ENCODE data around the gene DCDC2. TPM values are rescaled to one million over a fixed set of nuclear protein-coding genes. Genes with fewer than 3 reads are reported as not detected.

DCDC2 gene
- total RNA-seq, 2 donors from 2014 or later: 0.34 to 2.5 TPM

DNA sequence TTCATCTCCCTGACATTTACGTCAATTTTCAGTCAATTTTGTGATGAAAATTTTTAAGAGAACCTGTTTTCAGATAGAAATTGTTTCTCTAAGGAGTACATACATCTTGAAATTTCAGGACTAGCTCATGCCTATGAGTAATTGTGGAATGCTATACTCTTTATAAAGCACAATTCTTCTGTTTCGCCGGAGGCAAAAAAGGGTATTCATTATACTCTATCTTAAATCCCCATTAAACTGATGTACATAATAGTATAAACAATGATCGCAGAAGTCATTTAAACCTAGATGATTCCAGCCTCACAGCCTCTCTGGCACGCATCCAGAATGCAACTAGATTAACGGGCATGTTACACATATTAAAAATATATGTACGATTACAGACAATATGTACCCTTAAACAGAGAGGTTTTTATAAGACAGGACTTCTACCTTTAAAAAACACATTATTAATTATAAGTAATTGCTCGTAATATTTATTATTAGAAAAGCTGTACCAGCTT, 169.2 kb downstream of the DCDC2 start:
- no peak for DNase-seq (ENCODE audit: low spot score)
- WGBS: 34% methylated on average over 8 of the region's 8 CpGs
- intact Hi-C loops (cut with DNase I): no loop called here

DNA sequence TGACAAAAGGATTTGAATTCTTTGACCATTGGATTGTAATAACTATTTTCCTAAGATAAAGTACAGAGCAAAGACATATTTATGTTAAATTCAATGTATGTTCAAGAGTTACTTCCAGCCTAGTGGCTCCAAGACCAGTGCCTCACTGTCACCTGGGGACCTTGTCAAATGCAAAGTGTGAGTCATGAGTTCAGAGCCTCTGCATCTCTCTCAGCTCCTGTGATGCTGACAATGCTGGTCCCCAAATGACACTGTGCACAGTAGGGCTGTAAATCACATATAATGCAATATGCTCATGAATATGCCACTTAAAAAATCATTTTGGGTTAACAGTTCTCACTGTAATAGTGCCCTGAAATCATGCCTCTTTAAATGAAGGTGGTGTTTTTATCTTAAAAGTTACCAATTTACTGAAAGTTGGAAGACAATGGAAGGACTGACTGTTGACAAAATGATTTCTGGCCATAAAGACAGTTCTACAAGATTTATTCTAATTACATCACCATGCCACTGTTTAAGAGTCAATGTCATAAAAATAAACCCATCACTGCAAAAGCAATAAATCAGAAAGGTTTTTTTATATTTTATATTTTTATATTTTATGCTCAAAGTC, 169.8 kb downstream of the DCDC2 start:
- no peak for DNase-seq (ENCODE audit: low spot score)
- TF ChIP-seq POLR2AphosphoS5 (IDR thresholded peaks at IDR 0.05): no peak
- no peak for TF ChIP-seq POLR2A (IDR thresholded peaks at IDR 0.05)
- TF ChIP-seq, protein P1, sequence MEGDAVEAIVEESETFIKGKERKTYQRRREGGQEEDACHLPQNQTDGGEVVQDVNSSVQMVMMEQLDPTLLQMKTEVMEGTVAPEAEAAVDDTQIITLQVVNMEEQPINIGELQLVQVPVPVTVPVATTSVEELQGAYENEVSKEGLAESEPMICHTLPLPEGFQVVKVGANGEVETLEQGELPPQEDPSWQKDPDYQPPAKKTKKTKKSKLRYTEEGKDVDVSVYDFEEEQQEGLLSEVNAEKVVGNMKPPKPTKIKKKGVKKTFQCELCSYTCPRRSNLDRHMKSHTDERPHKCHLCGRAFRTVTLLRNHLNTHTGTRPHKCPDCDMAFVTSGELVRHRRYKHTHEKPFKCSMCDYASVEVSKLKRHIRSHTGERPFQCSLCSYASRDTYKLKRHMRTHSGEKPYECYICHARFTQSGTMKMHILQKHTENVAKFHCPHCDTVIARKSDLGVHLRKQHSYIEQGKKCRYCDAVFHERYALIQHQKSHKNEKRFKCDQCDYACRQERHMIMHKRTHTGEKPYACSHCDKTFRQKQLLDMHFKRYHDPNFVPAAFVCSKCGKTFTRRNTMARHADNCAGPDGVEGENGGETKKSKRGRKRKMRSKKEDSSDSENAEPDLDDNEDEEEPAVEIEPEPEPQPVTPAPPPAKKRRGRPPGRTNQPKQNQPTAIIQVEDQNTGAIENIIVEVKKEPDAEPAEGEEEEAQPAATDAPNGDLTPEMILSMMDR (IDR thresholded peaks at IDR 0.05): no peak
- Histone ChIP-seq H3K4me1 (replicated peaks) (no peaks in the 10 kb centered on the region), H3K4me3 (no peak overlapping the region), H3K27ac (no peak overlapping the region), H3K27me3 (replicated peaks; ENCODE audit: insufficient read depth) (no peaks in the 10 kb centered on the region), H3K9me3 (no peaks in the 10 kb centered on the region), H3K36me3 (no peaks in the 10 kb centered on the region)
- intact Hi-C loops (cut with DNase I): no loop called here

More for the DNA sequence above, 169.2 kb downstream of the DCDC2 start:
- Histone ChIP-seq H3K4me1 (replicated peaks) (no peaks in the 10 kb centered on the region), H3K36me3 (no peaks in the 10 kb centered on the region), H3K4me3 (no peak overlapping the region), H3K27me3 (replicated peaks; ENCODE audit: insufficient read depth) (no peaks in the 10 kb centered on the region), H3K27ac (no peak overlapping the region), H3K9me3 (no peaks in the 10 kb centered on the region)
- TF ChIP-seq POLR2AphosphoS5 (IDR thresholded peaks at IDR 0.05) (no peak), POLR2A (IDR thresholded peaks at IDR 0.05) (no peak)

DNA sequence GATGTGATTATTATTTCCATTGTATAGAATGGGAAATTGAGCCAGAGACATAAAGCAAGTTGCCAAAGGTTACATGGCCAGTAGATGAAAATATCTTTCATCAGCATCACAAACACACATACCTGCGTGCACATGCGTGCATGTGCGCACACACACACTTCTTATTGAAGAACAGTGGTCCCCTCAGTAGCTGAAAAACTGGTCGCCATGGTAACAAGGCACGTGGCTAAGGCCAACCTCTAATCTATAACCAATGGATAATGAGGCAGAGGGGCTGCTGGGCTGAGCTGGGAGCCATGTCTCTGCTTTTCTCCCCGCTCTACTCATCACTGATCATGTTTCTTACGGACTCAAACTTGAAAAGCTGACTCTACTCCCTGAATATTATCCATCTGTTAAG, 171.5 kb downstream of the DCDC2 start:
- 81% methylated on average over 7 of the region's 7 CpGs for WGBS
- Histone ChIP-seq H3K36me3 (no peaks in the 10 kb centered on the region), H3K9me3 (no peaks in the 10 kb centered on the region), H3K4me1 (replicated peaks) (no peaks in the 10 kb centered on the region), H3K27ac (no peak overlapping the region), H3K4me3 (no peak overlapping the region), H3K27me3 (replicated peaks; ENCODE audit: insufficient read depth) (no peaks in the 10 kb centered on the region)
- no peak for DNase-seq (ENCODE audit: low spot score)
- TF ChIP-seq POLR2A (IDR thresholded peaks at IDR 0.05) (no peak), POLR2AphosphoS5 (IDR thresholded peaks at IDR 0.05) (no peak)
- TF ChIP-seq, protein P1 (IDR thresholded peaks at IDR 0.05): no peak
- intact Hi-C loops (cut with DNase I): no loop called here

DNA sequence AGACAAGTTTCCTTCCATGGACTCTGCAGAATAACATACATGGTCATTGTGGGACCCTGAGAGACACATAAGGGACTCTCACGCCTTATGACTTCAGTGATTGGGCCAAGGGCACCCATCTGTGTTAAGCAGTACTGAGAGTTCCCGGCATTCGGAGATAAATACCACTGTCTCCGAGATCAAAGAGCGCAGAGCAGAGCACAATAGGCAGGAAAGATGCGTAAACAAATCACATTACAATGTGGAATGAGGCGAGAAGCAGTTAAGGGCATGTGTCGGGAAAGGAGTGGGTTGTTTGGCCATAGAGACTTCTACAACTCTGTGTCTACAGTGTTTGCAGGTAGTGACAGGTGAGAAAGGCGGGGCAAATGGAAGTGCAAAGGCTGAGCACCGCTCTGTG, 174.3 kb downstream of the DCDC2 start:
- Histone ChIP-seq H3K9me3 (no peaks in the 10 kb centered on the region), H3K4me1 (replicated peaks) (no peaks in the 10 kb centered on the region), H3K4me3 (no peak overlapping the region), H3K36me3 (no peaks in the 10 kb centered on the region), H3K27me3 (replicated peaks; ENCODE audit: insufficient read depth) (no peaks in the 10 kb centered on the region), H3K27ac (no peak overlapping the region)
- TF ChIP-seq POLR2AphosphoS5 (IDR thresholded peaks at IDR 0.05) (no peak), POLR2A (IDR thresholded peaks at IDR 0.05) (no peak)
- TF ChIP-seq, protein P1 (IDR thresholded peaks at IDR 0.05): no peak
- intact Hi-C loops (cut with DNase I): no loop called here
- no peak for DNase-seq (ENCODE audit: low spot score)
- WGBS: 78% methylated on average over 10 of the region's 10 CpGs

DNA sequence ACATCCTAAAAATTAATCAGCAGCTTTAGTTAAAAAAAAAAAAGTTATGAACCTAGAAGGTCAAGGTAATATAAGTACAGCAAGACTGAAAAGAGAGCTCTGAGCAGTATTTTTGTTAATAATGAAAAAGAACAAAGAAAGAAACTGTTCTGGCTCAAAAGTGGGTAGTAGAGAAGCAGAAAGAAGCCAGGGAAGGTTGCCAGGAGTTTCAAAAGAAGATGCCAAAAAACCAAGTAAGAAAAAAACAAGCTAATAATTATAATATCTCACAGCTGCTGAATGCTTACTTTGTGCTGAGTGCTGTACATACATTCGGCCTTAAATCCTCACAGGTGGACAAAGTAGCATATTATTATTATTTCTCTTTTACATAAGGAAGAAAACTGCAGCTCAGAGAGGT, 200.0 kb downstream of the DCDC2 start:
- TF ChIP-seq POLR2AphosphoS5 (IDR thresholded peaks at IDR 0.05): no peak
- TF ChIP-seq, protein P1 (IDR thresholded peaks at IDR 0.05): no peak
- no peak for TF ChIP-seq POLR2A (IDR thresholded peaks at IDR 0.05)

More for the DNA sequence above, 200.0 kb downstream of the DCDC2 start:
- 14% methylated on average over 1 of the region's 1 CpG for WGBS
- no peaks in the 10 kb centered on the region for H3K4me1 ChIP-seq (replicated peaks)
- no peak overlapping the region for H3K27ac ChIP-seq
- H3K27me3 ChIP-seq (replicated peaks; ENCODE audit: insufficient read depth): no peaks in the 10 kb centered on the region
- no peaks in the 10 kb centered on the region for H3K9me3 ChIP-seq
- no peak for DNase-seq (ENCODE audit: low spot score)
- intact Hi-C loops (cut with DNase I): no loop called here
- no peaks in the 10 kb centered on the region for H3K36me3 ChIP-seq
- no peak overlapping the region for H3K4me3 ChIP-seq
